ENCODE data around the gene COX7C. TPM values are rescaled to one million over a fixed set of nuclear protein-coding genes. Genes with fewer than 3 reads are reported as not detected.

Gene COX7C
- 309 and 711 TPM in 2 replicates for total RNA-seq

GRCh38 chr5:86617756-86618576, at the start of gene COX7C:
Gene COX7C (plus strand): TSS chr5:86617941. CDS start chr5:86618056, 115 bp downstream.

